Pancreas (tissue), 8 donors: ENCODE data around the gene HDAC4. TPM values are rescaled to one million over a fixed set of nuclear protein-coding genes. Genes with fewer than 3 reads are reported as not detected.

ENCODE experiments used
- microRNA-seq, 2 donors: library from miRNA; unstranded; fragments of <30 nt; microRNA quantifications; one replicate each; pipeline versions ENCODE4 to v1.1.0, GENCODE V29; 2019 to 2020
- polyA plus RNA-seq, 2 donors: library from polyadenylated mRNA; stranded (reverse); fragments of 200-250 nt; gene quantifications; one replicate each; pipeline ENCODE4 v1.2.3, GENCODE V29; 2013
- total RNA-seq, 6 donors: library from RNA; stranded (reverse); fragmentation: NEBNext Ultra II Directional in 4 of 6; extraction: Animal tissue kit (Norgen Biotek cat#: 25700) in 4 of 6; gene quantifications; one replicate each; pipeline versions ENCODE4 v1.2.1 to v1.2.4, GENCODE V29; 2021 to 2023
- donor health status: healthy with polysubstance abuse.
- donor health status: DM: no; HTN: no; CAD: no; lungs with moderate emphysema.
- donor health status: DM: no; HTN: no; CAD: no.
- donor health status: Bipolar disorder and iron deficiency.
- donor health status: DM: yes; HTN: yes; CAD: no.
- donor health status: DM: no; HTN: no; CAD: no.
- donor health status: DM: no; HTN: no; CAD: no.
- donor health status: DM: yes; HTN: yes; CAD: no.

HDAC4 gene
- total and polyA plus RNA-seq, 8 donors, result 8.2 to 31.8 (median 16.6) TPM

Small RNAs within 50 kb of the gene (microRNA-seq; reads per million reads assigned to microRNA genes)
- gene MIR2467, result 0 reads per million in 2 donors
- 0 reads per million in 2 donors for gene MIR4269
- gene MIR4440, result 0 reads per million in 2 donors
- 0 reads per million in 2 donors for gene MIR4441
